ENCODE data around the gene SPACA1. TPM values are rescaled to one million over a fixed set of nuclear protein-coding genes. Genes with fewer than 3 reads are reported as not detected.

SPACA1 gene
- total RNA-seq, 1 experiment from 2014 or later = not detected

GRCh38 chr6:88089708-88090107, 42.1 kb downstream of the SPACA1 start:
- no peak for DNase-seq (ENCODE audit: low spot score)

- no peak for DNase-seq (ENCODE audit: low spot score)
Measured at GRCh38 chr6:88105741-88106340, 58.2 kb downstream of the SPACA1 start.

- DNase-seq (ENCODE audit: low spot score) = no peak
Measured at GRCh38 chr6:88107241-88107640, 59.6 kb downstream of the SPACA1 start.

- DNase-seq (ENCODE audit: low spot score) = no peak
Measured at GRCh38 chr6:88111991-88112390, 64.3 kb downstream of the SPACA1 start.

- no peak for DNase-seq (ENCODE audit: low spot score)
Measured at GRCh38 chr6:88114838-88115237, 67.2 kb downstream of the SPACA1 start.

GRCh38 chr6:88115307-88115706, 67.7 kb downstream of the SPACA1 start:
- DNase-seq (ENCODE audit: low spot score) = no peak

- no peak for DNase-seq (ENCODE audit: low spot score)
Measured at GRCh38 chr6:88116276-88116675, 68.6 kb downstream of the SPACA1 start.

Other genes starting within 250 kb of the SPACA1 start
- gene CNR1, start 118.5 kb downstream of the SPACA1 start, total RNA-seq (2014; rRNA removed; shearing (Covaris generic)) = not detected in 2 replicates

All from HT-29 (cell line).